Astrocyte of the cerebellum (primary cell): ENCODE results near the gene PEX10.

ENCODE experiments used
- DNase-seq: peaks from one replicate; pipeline ENCODE4 v3.0.0-alpha.2; 2011; ENCODE audit warnings: low read depth
- H3K4me3 ChIP-seq: 2 replicates; pipeline ENCODE4 v1.5.1; 2011; ENCODE audit warnings: mild to moderate bottlenecking, low read depth, low read length, moderate library complexity
- in situ Hi-C: cut with HindIII; loops from 2 replicates; pipeline ENCODE4 v1.10.0; 2017; ENCODE audit warnings: low sequenced_read_pairs
- TF ChIP-seq, protein P1 (sequence below): IDR thresholded peaks from 2 replicates; pipeline ENCODE4 v1.5.1; 2012; ENCODE audit warnings: low read length, low read depth, moderate library complexity, mild to moderate bottlenecking; ENCODE audit errors: missing control alignments

PEX10 gene

DNA sequence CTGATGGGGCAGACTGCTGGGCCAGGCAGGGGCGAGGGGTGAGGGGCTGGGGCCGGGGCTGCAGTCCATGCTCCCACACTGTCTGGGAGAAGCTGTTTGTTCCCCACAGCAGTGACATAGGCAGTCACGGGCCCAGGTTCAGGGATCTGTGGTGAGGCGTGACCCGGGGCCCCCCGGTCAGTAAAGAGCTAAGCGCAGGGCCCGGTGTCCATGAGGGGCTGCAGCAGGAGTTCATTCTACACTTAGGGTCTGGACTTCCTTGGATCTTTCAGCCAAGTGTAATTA, 4.4 kb downstream of the PEX10 start:
- in situ Hi-C loops, result no loop called here
- no peak for DNase-seq

DNA sequence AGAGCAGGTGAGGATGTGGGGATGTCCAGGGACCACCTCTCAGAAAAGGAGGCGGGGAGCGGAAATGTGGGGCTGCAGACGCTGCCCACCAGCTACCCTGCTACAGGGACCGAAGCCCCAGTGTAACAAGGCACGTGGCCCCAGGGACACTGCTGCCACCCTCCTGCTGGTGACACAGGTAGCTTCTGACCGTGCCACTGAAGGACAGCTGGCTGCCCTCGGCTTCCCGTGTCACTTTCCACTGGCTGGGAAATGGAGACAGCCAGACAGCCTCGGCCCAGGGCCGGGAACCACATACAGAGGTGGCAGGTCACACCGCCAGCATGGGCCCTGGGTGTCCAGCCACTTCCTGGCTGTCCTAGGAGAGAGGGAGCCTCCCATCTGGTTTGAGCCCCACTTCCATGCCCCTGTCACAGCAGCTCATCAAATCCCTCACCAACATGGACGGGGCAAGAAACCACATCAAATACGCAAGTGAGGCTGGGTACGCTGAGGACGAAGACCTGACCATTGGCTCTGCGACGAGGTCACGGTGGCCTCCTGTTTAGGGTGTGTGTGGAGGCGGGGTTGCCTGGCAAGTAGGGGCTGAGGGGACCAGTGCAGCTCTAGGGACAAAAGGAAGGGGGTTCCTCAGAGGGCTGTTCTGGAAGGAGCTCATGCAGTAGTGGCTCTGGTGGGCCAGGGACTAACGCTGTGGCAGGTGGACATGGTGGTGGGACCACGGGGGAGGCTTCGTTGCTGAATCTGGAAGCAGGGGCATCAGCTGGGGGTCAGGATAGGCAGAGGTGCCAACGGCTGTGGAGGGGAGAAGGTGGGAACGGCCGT, 5.0 kb downstream of the PEX10 start:
- in situ Hi-C loops, result no loop called here
- TF ChIP-seq, protein P1, sequence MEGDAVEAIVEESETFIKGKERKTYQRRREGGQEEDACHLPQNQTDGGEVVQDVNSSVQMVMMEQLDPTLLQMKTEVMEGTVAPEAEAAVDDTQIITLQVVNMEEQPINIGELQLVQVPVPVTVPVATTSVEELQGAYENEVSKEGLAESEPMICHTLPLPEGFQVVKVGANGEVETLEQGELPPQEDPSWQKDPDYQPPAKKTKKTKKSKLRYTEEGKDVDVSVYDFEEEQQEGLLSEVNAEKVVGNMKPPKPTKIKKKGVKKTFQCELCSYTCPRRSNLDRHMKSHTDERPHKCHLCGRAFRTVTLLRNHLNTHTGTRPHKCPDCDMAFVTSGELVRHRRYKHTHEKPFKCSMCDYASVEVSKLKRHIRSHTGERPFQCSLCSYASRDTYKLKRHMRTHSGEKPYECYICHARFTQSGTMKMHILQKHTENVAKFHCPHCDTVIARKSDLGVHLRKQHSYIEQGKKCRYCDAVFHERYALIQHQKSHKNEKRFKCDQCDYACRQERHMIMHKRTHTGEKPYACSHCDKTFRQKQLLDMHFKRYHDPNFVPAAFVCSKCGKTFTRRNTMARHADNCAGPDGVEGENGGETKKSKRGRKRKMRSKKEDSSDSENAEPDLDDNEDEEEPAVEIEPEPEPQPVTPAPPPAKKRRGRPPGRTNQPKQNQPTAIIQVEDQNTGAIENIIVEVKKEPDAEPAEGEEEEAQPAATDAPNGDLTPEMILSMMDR, result no peak
- H3K4me3 ChIP-seq, result no peak overlapping the region
- no peak for DNase-seq

More for the DNA sequence above, 4.4 kb downstream of the PEX10 start:
- no peak overlapping the region for H3K4me3 ChIP-seq
- TF ChIP-seq, protein P1, result no peak

GRCh38 chr1:2406451-2407041, 5.8 kb downstream of the PEX10 start:
- H3K4me3 ChIP-seq, result no peak overlapping the region
- in situ Hi-C loops, result no loop called here
- no peak for DNase-seq
- TF ChIP-seq, protein P1, result no peak

- TF ChIP-seq, protein P1, result no peak
- no peak for DNase-seq
- in situ Hi-C loops, result no loop called here
- no peak overlapping the region for H3K4me3 ChIP-seq
Measured at GRCh38 chr1:2405588-2406295, 6.6 kb downstream of the PEX10 start.

- H3K4me3 ChIP-seq, result no peak overlapping the region
- TF ChIP-seq, protein P1, result no peak
- no peak for DNase-seq
- in situ Hi-C loops, result no loop called here
Measured at GRCh38 chr1:2404890-2405511, 7.4 kb downstream of the PEX10 start.

- no peak overlapping the region for H3K4me3 ChIP-seq
- in situ Hi-C loops, result no loop called here
- DNase-seq, result no peak
- TF ChIP-seq, protein P1, result no peak
Measured at GRCh38 chr1:2404142-2404889, 8.0 kb downstream of the PEX10 start.
